ENCODE data around the gene ZNF155. TPM values are rescaled to one million over a fixed set of nuclear protein-coding genes. Genes with fewer than 3 reads are reported as not detected.

The ZNF155 gene
- total RNA-seq, 1 donor from 2014 or later: 12.3 TPM

DNA sequence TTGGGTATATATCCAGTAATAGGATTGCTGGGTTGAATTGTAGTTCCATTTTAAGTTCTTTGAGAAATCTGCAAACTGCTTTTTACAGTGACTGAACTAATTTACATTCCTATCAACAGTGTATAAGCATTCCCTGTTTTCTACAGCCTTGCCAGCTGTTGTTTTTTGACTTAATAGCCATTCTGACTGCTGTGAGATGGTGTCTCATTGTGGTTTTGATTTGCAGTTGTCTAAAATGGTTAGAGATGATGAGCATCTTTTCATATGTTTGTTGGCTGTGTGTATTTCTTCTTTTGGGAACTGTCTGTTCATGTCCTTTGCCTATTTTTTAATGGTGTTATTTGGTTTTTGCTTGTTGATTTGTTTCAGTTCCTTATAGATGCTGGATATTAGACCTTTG lies 37.2 kb downstream of the ZNF155 start:
- Mint-ChIP-seq H3K4me3 (ENCODE audit: unreplicated experiment) (peak overlapping the region; percentile 7), H3K27me3 (ENCODE audit: unreplicated experiment) (no peaks in the 10 kb centered on the region), H3K4me1 (ENCODE audit: low read depth, unreplicated experiment) (peaks cover 3% of the 10 kb centered on the region), H3K36me3 (ENCODE audit: unreplicated experiment) (no peaks in the 10 kb centered on the region), H3K27ac (ENCODE audit: unreplicated experiment) (no peak overlapping the region), H3K9me3 (ENCODE audit: unreplicated experiment) (peaks cover 3% of the 10 kb centered on the region)
- TF ChIP-seq, protein P1, sequence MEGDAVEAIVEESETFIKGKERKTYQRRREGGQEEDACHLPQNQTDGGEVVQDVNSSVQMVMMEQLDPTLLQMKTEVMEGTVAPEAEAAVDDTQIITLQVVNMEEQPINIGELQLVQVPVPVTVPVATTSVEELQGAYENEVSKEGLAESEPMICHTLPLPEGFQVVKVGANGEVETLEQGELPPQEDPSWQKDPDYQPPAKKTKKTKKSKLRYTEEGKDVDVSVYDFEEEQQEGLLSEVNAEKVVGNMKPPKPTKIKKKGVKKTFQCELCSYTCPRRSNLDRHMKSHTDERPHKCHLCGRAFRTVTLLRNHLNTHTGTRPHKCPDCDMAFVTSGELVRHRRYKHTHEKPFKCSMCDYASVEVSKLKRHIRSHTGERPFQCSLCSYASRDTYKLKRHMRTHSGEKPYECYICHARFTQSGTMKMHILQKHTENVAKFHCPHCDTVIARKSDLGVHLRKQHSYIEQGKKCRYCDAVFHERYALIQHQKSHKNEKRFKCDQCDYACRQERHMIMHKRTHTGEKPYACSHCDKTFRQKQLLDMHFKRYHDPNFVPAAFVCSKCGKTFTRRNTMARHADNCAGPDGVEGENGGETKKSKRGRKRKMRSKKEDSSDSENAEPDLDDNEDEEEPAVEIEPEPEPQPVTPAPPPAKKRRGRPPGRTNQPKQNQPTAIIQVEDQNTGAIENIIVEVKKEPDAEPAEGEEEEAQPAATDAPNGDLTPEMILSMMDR (IDR thresholded peaks at IDR 0.05; ENCODE audit: partially characterized antibody, unreplicated experiment): no peak
- no peak for DNase-seq

DNA sequence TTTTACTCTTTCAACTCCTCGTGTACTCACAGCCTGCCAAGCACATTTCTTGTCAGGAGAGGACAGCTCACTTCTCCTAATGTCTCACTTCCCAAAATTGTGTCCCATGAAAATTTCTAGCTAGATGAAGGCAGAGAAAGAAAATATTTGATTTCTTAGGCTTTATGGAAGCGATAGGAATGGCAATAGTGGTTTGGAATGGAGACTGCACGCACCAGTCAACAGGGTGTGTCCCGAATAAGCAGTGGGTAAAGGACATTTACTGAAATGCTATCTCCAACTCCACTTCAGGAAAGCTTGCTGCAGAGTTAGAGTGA lies 40.9 kb downstream of the ZNF155 start:
- no peak for DNase-seq
- H3K36me3 Mint-ChIP-seq (ENCODE audit: unreplicated experiment): peaks cover 19% of the 10 kb centered on the region

DNA sequence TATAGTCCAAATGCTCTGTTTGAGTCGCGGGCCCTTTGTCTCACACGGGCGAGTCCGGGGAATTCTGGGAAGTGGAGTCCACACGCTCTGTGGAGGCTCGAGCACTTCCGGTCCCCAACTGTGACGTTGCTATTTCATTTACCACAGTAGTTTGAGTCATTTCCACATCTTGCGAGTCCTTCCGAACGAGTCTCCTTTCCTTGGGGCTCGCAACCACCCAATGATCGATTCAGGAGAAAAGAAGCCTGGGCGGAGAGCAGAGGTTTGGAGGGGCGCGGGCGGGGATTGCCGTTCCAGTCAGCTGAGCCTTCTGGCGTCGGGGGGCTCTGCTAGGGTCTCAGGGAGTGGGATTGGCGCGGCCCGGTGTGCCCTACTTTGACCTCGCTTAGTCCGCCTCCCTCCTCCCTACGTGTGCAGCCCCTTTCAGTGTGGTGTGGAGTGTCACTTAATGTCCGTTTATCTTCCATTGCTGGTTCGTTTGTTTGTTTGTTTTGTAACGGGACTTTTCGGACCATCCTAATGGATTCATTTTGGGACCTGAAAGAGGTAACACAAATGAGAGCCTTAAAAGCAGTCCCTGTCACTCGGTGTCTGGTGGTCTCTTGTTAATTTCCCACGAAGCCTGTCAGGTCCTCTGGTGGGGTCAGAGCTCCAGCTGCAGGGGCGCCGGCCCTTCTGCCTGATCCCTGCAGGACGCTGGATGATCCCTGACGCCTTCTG lies 41.4 kb downstream of the ZNF155 start, which contains the start of gene ZNF222:
Gene ZNF222 (plus strand): TSS at position 163 of the 720 bp plus-strand sequence. CDS start 58 bp downstream, at position 221.
- peak within 1 kb of the TSS; percentile 96 for H3K27ac Mint-ChIP-seq (ENCODE audit: unreplicated experiment)
- H3K27me3 Mint-ChIP-seq (ENCODE audit: unreplicated experiment): no peaks in the 10 kb centered on the region
- H3K9me3 Mint-ChIP-seq (ENCODE audit: unreplicated experiment): peaks cover 3% of the 10 kb centered on the region
- DNase-seq: peak; percentile 75
- TF ChIP-seq, protein P1 (IDR thresholded peaks at IDR 0.05; ENCODE audit: partially characterized antibody, unreplicated experiment): no peak
- peak within 1 kb of the TSS; percentile 98 for H3K4me3 Mint-ChIP-seq (ENCODE audit: unreplicated experiment)
- H3K4me1 Mint-ChIP-seq (ENCODE audit: low read depth, unreplicated experiment): peaks cover 3% of the 10 kb centered on the region
- peaks cover 24% of the 10 kb centered on the region for H3K36me3 Mint-ChIP-seq (ENCODE audit: unreplicated experiment)

More for the DNA sequence above, 40.9 kb downstream of the ZNF155 start:
- H3K27me3 Mint-ChIP-seq (ENCODE audit: unreplicated experiment): no peaks in the 10 kb centered on the region
- peak overlapping the region; percentile 98 for H3K4me3 Mint-ChIP-seq (ENCODE audit: unreplicated experiment)
- TF ChIP-seq, protein P1 (IDR thresholded peaks at IDR 0.05; ENCODE audit: partially characterized antibody, unreplicated experiment): no peak
- peak overlapping the region; percentile 96 for H3K27ac Mint-ChIP-seq (ENCODE audit: unreplicated experiment)
- H3K4me1 Mint-ChIP-seq (ENCODE audit: low read depth, unreplicated experiment): peaks cover 3% of the 10 kb centered on the region
- peaks cover 3% of the 10 kb centered on the region for H3K9me3 Mint-ChIP-seq (ENCODE audit: unreplicated experiment)

DNA sequence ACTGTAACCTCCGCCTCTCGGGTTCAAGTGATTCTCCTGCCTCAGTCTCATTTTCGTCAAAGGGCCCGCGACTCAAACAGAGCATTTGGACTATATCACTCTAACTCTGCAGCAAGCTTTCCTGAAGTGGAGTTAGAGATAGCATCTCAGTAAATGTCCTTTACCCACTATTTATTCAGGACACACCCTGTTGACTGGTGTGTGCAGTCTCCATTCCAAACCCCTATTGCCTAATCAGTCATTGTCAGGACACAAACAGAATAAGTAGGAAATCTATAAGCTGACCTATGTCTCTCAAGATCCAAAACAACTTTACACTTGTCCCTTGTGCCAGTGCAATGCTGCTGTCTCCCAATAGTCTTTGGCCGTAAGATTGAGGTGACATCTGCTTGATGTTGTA lies 42.6 kb downstream of the ZNF155 start:
- H3K4me3 Mint-ChIP-seq (ENCODE audit: unreplicated experiment): peak overlapping the region; percentile 10
- peaks cover 4% of the 10 kb centered on the region for H3K9me3 Mint-ChIP-seq (ENCODE audit: unreplicated experiment)
- no peak overlapping the region for H3K27ac Mint-ChIP-seq (ENCODE audit: unreplicated experiment)
- no peak for DNase-seq
- H3K36me3 Mint-ChIP-seq (ENCODE audit: unreplicated experiment): peaks cover 37% of the 10 kb centered on the region
- TF ChIP-seq, protein P1 (IDR thresholded peaks at IDR 0.05; ENCODE audit: partially characterized antibody, unreplicated experiment): no peak
- no peaks in the 10 kb centered on the region for H3K27me3 Mint-ChIP-seq (ENCODE audit: unreplicated experiment)
- H3K4me1 Mint-ChIP-seq (ENCODE audit: low read depth, unreplicated experiment): peaks cover 3% of the 10 kb centered on the region

GRCh38 chr19:44032001-44032610 lies 48.1 kb downstream of the ZNF155 start:
- TF ChIP-seq, protein P1 (IDR thresholded peaks at IDR 0.05; ENCODE audit: partially characterized antibody, unreplicated experiment): no peak
- Mint-ChIP-seq H3K36me3 (ENCODE audit: unreplicated experiment) (peaks cover 77% of the 10 kb centered on the region), H3K27me3 (ENCODE audit: unreplicated experiment) (peaks cover 2% of the 10 kb centered on the region), H3K4me1 (ENCODE audit: low read depth, unreplicated experiment) (no peaks in the 10 kb centered on the region), H3K9me3 (ENCODE audit: unreplicated experiment) (peaks cover 20% of the 10 kb centered on the region), H3K27ac (ENCODE audit: unreplicated experiment) (no peak overlapping the region), H3K4me3 (ENCODE audit: unreplicated experiment) (no peak overlapping the region)
- no peak for DNase-seq
